Measurements from ENCODE around the gene LRP1-AS.

Gene LRP1-AS

GRCh38 chr12:57097554-57097835 is 49.9 kb downstream of the LRP1-AS start:
- no peak for DNase-seq (ENCODE audit: low read depth)

GRCh38 chr12:57096748-57097553 is 50.5 kb downstream of the LRP1-AS start:
- DNase-seq (ENCODE audit: low read depth) = no peak

GRCh38 chr12:57096099-57096572 is 51.3 kb downstream of the LRP1-AS start:
- DNase-seq (ENCODE audit: low read depth) = no peak

GRCh38 chr12:57095440-57095839 is 52.0 kb downstream of the LRP1-AS start:
- no peak for DNase-seq (ENCODE audit: low read depth)

Measured in stimulated activated CD8-positive, alpha-beta memory T cell treated with anti-CD3 and anti-CD28 coated beads, Interleukin-12 subunit alpha, Interleukin-12 subunit beta, amount 100 ng/mL, for 1 hour (primary cell).